GM12801 (cell line): ENCODE data around the gene IL26.

Experiments
- CTCF ChIP-seq: IDR thresholded peaks from one replicate; pipeline ENCODE4 v1.5.1; 2011; ENCODE audit warnings: control low read depth; ENCODE audit not compliant: insufficient read length; ENCODE audit errors: extremely low read depth

Gene IL26

GRCh38 chr12:68222326-68222725 lies 3.3 kb downstream of the IL26 start:
- no peak for TF ChIP-seq CTCF

GRCh38 chr12:68221497-68221896 lies 4.1 kb downstream of the IL26 start:
- no peak for TF ChIP-seq CTCF

GRCh38 chr12:68210875-68211274 lies 14.7 kb downstream of the IL26 start:
- no peak for TF ChIP-seq CTCF

DNA sequence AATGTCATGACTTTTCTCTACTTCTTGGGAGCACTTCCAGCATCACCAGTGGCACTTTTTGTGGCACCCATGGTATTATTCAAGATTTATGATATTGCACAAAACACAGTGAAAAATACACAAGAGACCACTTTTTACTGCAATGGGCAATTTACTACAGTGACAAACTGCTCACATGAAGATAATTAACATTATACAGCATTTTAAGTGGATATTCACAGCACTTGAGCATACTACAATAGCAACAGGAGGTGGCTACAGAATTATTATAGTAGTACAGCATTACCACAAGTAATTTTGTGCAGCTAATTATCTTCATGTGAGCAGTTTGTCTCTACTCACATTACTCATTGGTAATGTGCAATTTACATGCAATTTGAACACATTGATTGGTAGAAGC lies 18.3 kb downstream of the IL26 start:
- no peak for TF ChIP-seq CTCF

- TF ChIP-seq CTCF, result no peak
Measured at GRCh38 chr12:68206446-68206845, 19.2 kb downstream of the IL26 start.

GRCh38 chr12:68203460-68203875 lies 22.1 kb downstream of the IL26 start:
- TF ChIP-seq CTCF, result no peak

DNA sequence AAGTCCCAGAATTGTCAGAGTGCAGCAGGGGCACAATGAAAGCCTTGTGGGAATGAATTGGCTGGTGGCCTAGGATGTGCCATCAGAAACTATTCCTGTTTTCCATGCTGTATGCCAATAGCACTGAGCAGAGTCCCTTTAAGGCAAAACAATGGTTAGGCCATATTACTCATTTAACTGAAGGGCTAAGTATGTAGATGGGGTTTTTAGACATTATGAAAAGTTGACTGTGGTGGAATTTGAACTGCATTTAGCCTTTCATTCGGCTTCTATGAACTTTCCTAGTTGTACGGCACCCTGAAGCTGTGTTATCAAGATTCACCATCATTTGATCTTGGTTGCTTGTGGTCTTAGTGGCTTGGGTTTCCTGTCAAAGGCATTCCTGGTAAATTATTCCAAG lies 24.8 kb downstream of the IL26 start:
- TF ChIP-seq CTCF, result no peak

DNA sequence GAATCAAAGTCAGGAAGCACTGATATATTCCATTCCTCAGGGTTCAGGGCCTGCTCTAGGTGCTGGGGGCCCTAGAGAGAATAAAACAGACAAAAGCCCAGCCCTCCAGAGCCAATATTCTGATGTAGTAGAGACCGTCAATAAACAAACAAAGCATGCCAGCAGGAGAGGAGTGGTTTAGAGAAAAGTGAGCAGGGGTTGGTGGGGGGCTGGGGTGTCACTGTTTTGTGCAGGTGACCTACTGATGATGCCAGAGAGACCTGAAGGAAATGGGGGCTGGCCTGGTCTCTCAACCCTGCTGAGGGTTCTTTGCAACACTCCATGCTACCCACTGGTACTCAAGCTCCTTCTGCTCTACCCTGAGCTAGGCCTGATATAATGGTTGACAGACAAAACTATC lies 26.5 kb downstream of the IL26 start:
- no peak for TF ChIP-seq CTCF
